SK-N-SH treated with all-trans-retinoic acid at 6 μM for 48 hours (cell line): Measurements from ENCODE around the gene MARCHF10.

Experiments used
- ISL1 ChIP-seq: fragments of 250-450 bp; sonication (Bioruptor Pico); IDR thresholded peaks from 2 replicates; pipeline ENCODE4 v2.1.2; 2022; ENCODE audit warnings: mild to moderate bottlenecking, moderate library complexity
- ZNF70 ChIP-seq: fragments of 450-650 bp; formaldehyde crosslinking; IDR thresholded peaks from 2 replicates; pipeline ENCODE4 v1.5.0; 2020; ENCODE audit warnings: mild to moderate bottlenecking, moderate library complexity

- TF ChIP-seq ISL1 (no peak), ZNF70 (CRISPR knock-in tag) (no peak)
These were observed 13.3 kb upstream of the MARCHF10 start for GRCh38 chr17:62821189-62822079.
